ENCODE measurements around the gene TTLL11. TPM values are rescaled to one million over a fixed set of nuclear protein-coding genes. Genes with fewer than 3 reads are reported as not detected.

The TTLL11 gene
- total and polyA plus RNA-seq, 7 experiments from 2014 or later: 3.0 to 8.6 (median 4.4) TPM

DNA sequence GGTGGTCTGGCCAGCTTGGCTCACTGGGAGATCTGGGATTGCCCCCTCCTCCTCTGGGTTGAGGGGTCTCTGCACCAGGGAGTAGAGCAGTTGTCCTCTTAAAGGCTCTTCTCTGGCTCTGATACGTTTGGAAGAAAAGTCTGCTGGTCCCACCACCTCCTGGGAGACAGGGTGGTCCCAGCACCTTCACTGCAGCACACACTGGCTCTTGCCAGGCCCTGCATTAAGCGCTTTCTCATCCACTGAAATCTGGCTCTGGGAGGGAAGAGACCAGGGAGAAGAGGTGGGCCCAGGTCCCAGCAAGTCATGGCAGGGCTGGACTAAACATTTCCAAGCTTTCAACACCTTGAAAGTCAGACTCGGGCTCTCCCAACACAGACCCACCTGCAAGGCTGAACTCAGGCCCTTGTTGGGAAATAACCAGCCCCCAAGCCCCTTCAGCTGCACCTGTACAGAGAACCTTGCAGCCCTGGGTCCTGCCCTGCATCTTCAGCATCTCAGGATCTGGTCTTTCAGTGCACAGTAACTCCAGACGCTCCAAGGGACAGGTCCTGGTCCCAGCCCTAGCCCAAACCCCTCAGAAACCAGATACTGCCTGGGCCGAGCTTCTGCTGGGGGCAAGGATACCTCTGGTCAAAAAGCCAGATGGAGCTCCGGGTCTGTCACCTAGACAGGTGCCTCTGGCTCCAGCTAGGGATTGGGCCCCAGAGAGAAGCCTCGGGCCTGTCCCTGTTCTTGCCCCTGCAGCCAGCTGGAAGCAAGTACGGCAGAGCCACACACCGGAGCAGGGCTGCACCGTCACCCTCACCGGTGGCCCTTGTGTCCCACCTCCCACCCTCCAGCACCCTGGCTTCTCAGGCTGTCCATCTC lies 307.2 kb downstream of the TTLL11 start:
- Mint-ChIP-seq H3K36me3 (no peaks in the 10 kb centered on the region), H3K27me3 (peaks cover 0 to 15% (median 3%) of the 10 kb centered on the region in 5 donors), H3K4me1 (peaks cover 0 to 25% (median 11%) of the 10 kb centered on the region in 7 donors), H3K4me3 (peak overlapping the region in 1 of 10 donors; percentile 16), H3K27ac (no peak overlapping the region), H3K9me3 (no peaks in the 10 kb centered on the region)
- no peak overlapping the region for H3K4me3 ChIP-seq (ENCODE audit: low read length)
- ChIA-PET CTCF (no interaction called here), POLR2A (no interaction called here)
- H3K9me3 ChIP-seq (ENCODE audit: control insufficient read depth in 2 of 3, low read length in 3 of 3): no peaks in the 10 kb centered on the region
- DNase-seq (no peak), ATAC-seq (no peak)
- no peaks in the 10 kb centered on the region for H3K27me3 ChIP-seq (ENCODE audit: control insufficient read depth in 2 of 2, insufficient read depth in 2 of 2, low read length in 2 of 2)
- H3K36me3 ChIP-seq (ENCODE audit: control insufficient read depth in 2 of 3, insufficient read depth in 3 of 3, low read length in 3 of 3): no peaks in the 10 kb centered on the region
- intact Hi-C loops (cut with micrococcal nuclease): no loop called here
- no peaks in the 10 kb centered on the region for H3K4me1 ChIP-seq (ENCODE audit: control insufficient read depth in 2 of 2, insufficient read depth in 2 of 2, low read length in 2 of 2)
- H3K27ac ChIP-seq (ENCODE audit: low read depth, low read length): no peak overlapping the region

DNA sequence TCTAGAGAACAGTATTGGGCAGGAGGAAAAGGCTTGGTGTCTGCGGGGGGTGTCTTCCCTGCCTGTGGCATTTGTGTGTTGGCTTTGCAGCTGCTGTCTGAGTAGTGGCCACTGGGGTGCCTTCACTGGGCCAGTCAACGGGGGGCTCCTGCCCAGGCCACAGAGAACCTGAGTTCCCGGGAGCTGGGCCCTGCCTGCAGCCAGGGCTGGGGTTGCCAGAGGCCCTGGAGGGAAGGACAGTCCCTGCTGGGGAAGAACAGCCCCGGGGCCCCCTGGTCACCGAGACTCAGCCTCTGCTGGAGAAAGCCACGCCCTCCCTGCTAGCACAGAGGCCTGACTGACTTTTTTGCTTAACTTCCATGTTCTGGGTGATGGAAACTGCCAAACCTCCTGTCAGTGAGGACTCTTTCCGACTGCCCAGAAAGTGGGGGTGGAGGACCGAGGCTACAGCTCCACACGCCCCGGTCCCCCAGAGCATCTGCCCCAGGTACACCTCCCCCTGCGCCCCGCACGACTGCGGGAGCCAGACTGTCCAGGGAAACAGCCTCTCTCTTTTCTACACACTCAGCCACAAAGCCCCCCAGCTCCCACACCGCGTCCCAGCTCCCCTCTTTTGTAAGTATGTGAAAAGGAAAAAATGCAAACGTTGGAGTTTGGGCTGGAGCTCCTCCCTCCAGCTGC lies 308.2 kb downstream of the TTLL11 start:
- Histone ChIP-seq H3K27me3 (ENCODE audit: control insufficient read depth in 2 of 2, insufficient read depth in 2 of 2, low read length in 2 of 2) (no peaks in the 10 kb centered on the region), H3K4me3 (ENCODE audit: low read length) (no peak overlapping the region), H3K27ac (ENCODE audit: low read depth, low read length) (no peak overlapping the region), H3K9me3 (ENCODE audit: control insufficient read depth in 2 of 3, low read length in 3 of 3) (no peaks in the 10 kb centered on the region), H3K4me1 (ENCODE audit: control insufficient read depth in 2 of 2, insufficient read depth in 2 of 2, low read length in 2 of 2) (no peaks in the 10 kb centered on the region), H3K36me3 (ENCODE audit: control insufficient read depth in 2 of 3, insufficient read depth in 3 of 3, low read length in 3 of 3) (no peaks in the 10 kb centered on the region)
- Mint-ChIP-seq H3K27ac (no peak overlapping the region), H3K36me3 (no peaks in the 10 kb centered on the region), H3K4me1 (peaks cover 0 to 25% (median 11%) of the 10 kb centered on the region in 7 donors), H3K9me3 (peaks cover 0 to 1% (median 0%) of the 10 kb centered on the region in 11 donors), H3K27me3 (peaks cover 0 to 15% (median 3%) of the 10 kb centered on the region in 5 donors), H3K4me3 (peak overlapping the region in 4 of 10 donors; percentile 7 to 50 (median 28))
- DNase-seq (no peak), ATAC-seq (no peak)
- ChIA-PET POLR2A (no interaction called here), CTCF (no interaction called here)
- intact Hi-C loops (cut with micrococcal nuclease): no loop called here

DNA sequence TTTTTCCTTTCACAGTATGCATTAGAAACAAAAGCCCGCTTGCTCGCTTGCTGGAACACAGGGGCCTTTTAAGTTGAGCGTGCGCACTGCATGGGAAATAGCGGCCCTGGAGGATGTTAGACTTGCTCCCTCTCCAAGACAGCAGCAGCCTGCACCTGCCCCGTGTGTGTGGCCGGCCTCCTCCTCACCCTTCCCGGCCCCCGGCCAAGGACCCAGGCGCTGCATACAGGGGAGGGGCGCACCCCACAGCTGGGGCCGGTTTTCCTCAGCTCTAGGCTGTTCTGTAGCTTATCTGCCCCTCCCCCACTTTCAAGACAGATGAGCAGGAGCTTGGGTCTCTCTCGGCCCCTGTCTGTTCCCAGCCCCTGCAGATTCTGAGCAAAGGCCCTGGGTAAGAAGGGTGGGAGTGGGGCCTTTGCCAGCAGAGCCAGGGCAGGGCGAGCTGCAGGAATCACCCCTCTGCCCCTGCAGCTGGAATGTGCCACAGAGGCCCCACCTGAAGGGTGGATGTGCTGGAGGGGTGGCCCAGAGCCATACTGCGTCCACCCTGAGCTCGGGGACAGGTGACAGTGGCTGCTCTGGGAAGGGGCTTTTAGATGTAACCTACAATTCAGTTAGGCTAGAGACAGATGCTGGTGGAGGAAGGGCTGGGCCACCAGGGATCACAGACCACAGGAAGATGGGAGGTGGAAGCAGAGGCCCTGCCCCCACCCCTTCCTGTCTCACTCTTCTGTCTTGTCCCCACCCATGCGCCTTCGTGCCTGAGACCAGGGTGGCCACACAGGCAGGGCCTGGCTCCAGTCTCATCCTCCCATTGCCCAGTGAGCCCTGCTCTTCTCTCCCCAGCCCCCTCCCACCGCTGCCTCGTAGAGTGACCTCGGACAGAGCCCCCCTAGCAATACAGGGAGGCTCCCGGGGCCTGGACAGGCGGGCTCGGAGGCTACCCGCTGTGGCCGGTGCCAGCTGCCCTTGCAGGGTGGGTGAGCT lies 309.3 kb downstream of the TTLL11 start:
- Mint-ChIP-seq H3K27ac (peak overlapping the region in 6 of 9 donors; percentile 20 to 81 (median 55)), H3K36me3 (no peaks in the 10 kb centered on the region), H3K4me3 (peak overlapping the region in 8 of 10 donors; percentile 25 to 70 (median 52)), H3K27me3 (peaks cover 0 to 12% (median 3%) of the 10 kb centered on the region in 5 donors), H3K9me3 (peaks cover 0 to 8% (median 2%) of the 10 kb centered on the region in 11 donors), H3K4me1 (peaks cover 0 to 25% (median 11%) of the 10 kb centered on the region in 7 donors)
- peak in 4 of 9 donors; percentile 7 to 33 (median 18) for DNase-seq
- ChIA-PET CTCF (interaction anchor here (0.6 kb wide), 1 partner anchor 147 kb away, joined by 3 read pairs; no protein-coding TSS in a partner anchor), POLR2A (no interaction called here)
- Histone ChIP-seq H3K27ac (ENCODE audit: low read depth, low read length) (peak overlapping the region; percentile 21), H3K9me3 (ENCODE audit: control insufficient read depth in 2 of 3, low read length in 3 of 3) (no peaks in the 10 kb centered on the region), H3K4me3 (ENCODE audit: low read length) (no peak overlapping the region), H3K36me3 (ENCODE audit: control insufficient read depth in 2 of 3, insufficient read depth in 3 of 3, low read length in 3 of 3) (no peaks in the 10 kb centered on the region), H3K4me1 (ENCODE audit: control insufficient read depth in 2 of 2, insufficient read depth in 2 of 2, low read length in 2 of 2) (no peaks in the 10 kb centered on the region), H3K27me3 (ENCODE audit: control insufficient read depth in 2 of 2, insufficient read depth in 2 of 2, low read length in 2 of 2) (no peaks in the 10 kb centered on the region)
- intact Hi-C loops (cut with micrococcal nuclease): no loop called here
- ATAC-seq: no peak

DNA sequence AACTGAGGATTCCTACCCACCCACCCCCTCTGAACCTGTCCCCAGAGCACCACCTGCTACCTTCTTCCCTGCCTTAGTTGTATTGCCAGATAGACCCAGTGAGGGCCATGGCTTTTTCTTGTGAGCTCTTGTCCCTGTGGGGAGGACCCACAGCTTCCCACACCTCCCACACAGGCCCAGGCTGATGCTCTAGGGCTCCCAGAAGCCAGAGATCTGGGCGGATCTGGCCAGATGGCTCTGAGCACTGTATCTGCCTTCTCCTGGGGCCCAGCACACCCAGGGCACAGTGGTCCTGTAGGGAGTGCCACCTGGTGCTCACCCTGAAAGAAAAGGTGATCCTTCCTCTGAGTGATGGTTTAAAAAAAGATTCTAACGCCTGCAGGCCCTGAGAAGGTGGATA lies 310.0 kb downstream of the TTLL11 start:
- peaks cover 0 to 13% (median 3%) of the 10 kb centered on the region in 11 donors for H3K9me3 Mint-ChIP-seq
- H3K27ac ChIP-seq (ENCODE audit: low read depth, low read length): no peak overlapping the region
- POLR2A ChIA-PET: no interaction called here
- peak overlapping the region in 5 of 9 donors; percentile 20 to 81 (median 54) for H3K27ac Mint-ChIP-seq
- H3K4me1 Mint-ChIP-seq: peaks cover 0 to 25% (median 11%) of the 10 kb centered on the region in 7 donors
- no peaks in the 10 kb centered on the region for H3K27me3 ChIP-seq (ENCODE audit: control insufficient read depth in 2 of 2, insufficient read depth in 2 of 2, low read length in 2 of 2)
- no peaks in the 10 kb centered on the region for H3K9me3 ChIP-seq (ENCODE audit: control insufficient read depth in 2 of 3, low read length in 3 of 3)
- H3K36me3 Mint-ChIP-seq: no peaks in the 10 kb centered on the region
- H3K4me3 Mint-ChIP-seq: peak overlapping the region in 4 of 10 donors; percentile 32 to 53 (median 50)
- no peaks in the 10 kb centered on the region for H3K4me1 ChIP-seq (ENCODE audit: control insufficient read depth in 2 of 2, insufficient read depth in 2 of 2, low read length in 2 of 2)
- CTCF ChIA-PET: no interaction called here
- DNase-seq (no peak), ATAC-seq (no peak)
- H3K36me3 ChIP-seq (ENCODE audit: control insufficient read depth in 2 of 3, insufficient read depth in 3 of 3, low read length in 3 of 3): no peaks in the 10 kb centered on the region
- peaks cover 0 to 11% (median under 1%) of the 10 kb centered on the region in 5 donors for H3K27me3 Mint-ChIP-seq
- intact Hi-C loops (cut with micrococcal nuclease): no loop called here
- no peak overlapping the region for H3K4me3 ChIP-seq (ENCODE audit: low read length)

DNA sequence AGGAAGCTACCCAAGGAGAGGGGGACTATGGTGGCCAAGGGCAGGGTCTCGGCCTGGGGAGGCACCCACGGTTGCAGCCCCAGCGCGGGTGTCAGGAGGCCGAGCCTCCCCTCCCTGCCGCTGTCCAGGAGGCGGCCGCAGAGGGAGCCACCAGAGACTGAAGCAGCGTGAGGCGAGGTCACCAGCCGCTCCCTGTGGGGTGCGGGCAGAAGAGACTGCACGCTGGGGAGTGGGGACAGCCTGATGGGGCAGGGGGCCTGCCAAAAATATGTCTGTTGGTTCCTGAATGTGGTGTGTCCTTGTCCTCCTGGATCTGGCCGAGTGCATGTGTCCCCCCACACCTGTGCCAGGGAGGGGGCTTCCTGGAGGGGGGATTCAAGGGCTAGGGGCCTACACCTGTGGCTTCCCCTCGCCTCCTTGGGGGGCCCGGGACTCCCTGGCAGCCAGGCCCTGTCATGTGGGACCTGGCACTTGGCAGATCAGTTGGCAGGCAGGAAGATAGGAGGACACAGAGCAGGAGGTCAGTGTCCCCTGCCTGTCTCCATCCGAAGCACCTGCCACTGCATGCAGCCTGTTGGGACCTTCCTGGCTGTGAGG lies 310.5 kb downstream of the TTLL11 start:
- Histone ChIP-seq H3K4me3 (ENCODE audit: low read length) (no peak overlapping the region), H3K36me3 (ENCODE audit: control insufficient read depth in 2 of 3, insufficient read depth in 3 of 3, low read length in 3 of 3) (no peaks in the 10 kb centered on the region), H3K27ac (ENCODE audit: low read depth, low read length) (no peak overlapping the region), H3K27me3 (ENCODE audit: control insufficient read depth in 2 of 2, insufficient read depth in 2 of 2, low read length in 2 of 2) (no peaks in the 10 kb centered on the region), H3K4me1 (ENCODE audit: control insufficient read depth in 2 of 2, insufficient read depth in 2 of 2, low read length in 2 of 2) (no peaks in the 10 kb centered on the region), H3K9me3 (ENCODE audit: control insufficient read depth in 2 of 3, low read length in 3 of 3) (no peaks in the 10 kb centered on the region)
- DNase-seq (no peak), ATAC-seq (no peak)
- ChIA-PET CTCF (no interaction called here), POLR2A (no interaction called here)
- H3K27ac Mint-ChIP-seq: peak overlapping the region in 1 of 9 donors; percentile 60
- peaks cover 0 to 13% (median 3%) of the 10 kb centered on the region in 11 donors for H3K9me3 Mint-ChIP-seq
- intact Hi-C loops (cut with micrococcal nuclease): no loop called here
- peaks cover 0 to 9% (median 0%) of the 10 kb centered on the region in 5 donors for H3K27me3 Mint-ChIP-seq
- no peaks in the 10 kb centered on the region for H3K36me3 Mint-ChIP-seq
- peaks cover 0 to 25% (median 11%) of the 10 kb centered on the region in 7 donors for H3K4me1 Mint-ChIP-seq
- H3K4me3 Mint-ChIP-seq: no peak overlapping the region

Data from naive thymus-derived CD4-positive, alpha-beta T cell (primary cell).